Prostate gland (tissue), 2 donors: ENCODE data around the gene LAT.

ENCODE experiments used
- CTCF ChIP-seq, 4 experiments: fragments of 200-600 bp in 2 of 4; fragments of 450-650 bp in 2 of 4; sonication (generic) in 2 of 4; IDR thresholded peaks; 1 replicate in 3 of 4; 2 replicates in 1 of 4; pipeline ENCODE4 v1.5.1; 2016 to 2019; ENCODE audit warnings: antibody characterized with exemption in 4 of 4, mild to moderate bottlenecking in 2 of 4, moderate library complexity in 2 of 4
- POLR2A ChIP-seq: fragments of 450-650 bp; IDR thresholded peaks from one replicate; pipeline ENCODE4 v1.6.1; 2016; ENCODE audit warnings: antibody characterized with exemption, mild to moderate bottlenecking

GRCh38 chr16:29022196-29022595 is 37.3 kb downstream of the LAT start:
- no peak for TF ChIP-seq CTCF (IDR thresholded peaks at IDR 0.05)
- TF ChIP-seq POLR2A = no peak
